G401 (cell line): ENCODE results near the gene LRBA. TPM values are rescaled to one million over a fixed set of nuclear protein-coding genes. Genes with fewer than 3 reads are reported as not detected.
"Not testable (repeated sequence)": the region's sequence is repeated elsewhere in the genome, so short reads cannot be mapped to it uniquely, and the experiment has no call there.

Experiments used
- DNase-seq: peaks from one replicate; pipeline ENCODE4 v3.0.0-alpha.2; 2015; ENCODE audit warnings: low spot score
- in situ Hi-C: cut with HindIII; loops from 2 replicates; pipeline ENCODE4 v1.10.0; 2016; ENCODE audit warnings: low sequenced_read_pairs, mixed read lengths
- total RNA-seq: library from RNA; depleted of rRNA; stranded (reverse); fragments of >200 nt; shearing (Covaris generic); gene quantifications from 2 replicates; pipeline ENCODE4 v1.2.3, GENCODE V29; 2014

The LRBA gene
- total RNA-seq, 1 experiment from 2014 or later: 71.7 TPM

DNA sequence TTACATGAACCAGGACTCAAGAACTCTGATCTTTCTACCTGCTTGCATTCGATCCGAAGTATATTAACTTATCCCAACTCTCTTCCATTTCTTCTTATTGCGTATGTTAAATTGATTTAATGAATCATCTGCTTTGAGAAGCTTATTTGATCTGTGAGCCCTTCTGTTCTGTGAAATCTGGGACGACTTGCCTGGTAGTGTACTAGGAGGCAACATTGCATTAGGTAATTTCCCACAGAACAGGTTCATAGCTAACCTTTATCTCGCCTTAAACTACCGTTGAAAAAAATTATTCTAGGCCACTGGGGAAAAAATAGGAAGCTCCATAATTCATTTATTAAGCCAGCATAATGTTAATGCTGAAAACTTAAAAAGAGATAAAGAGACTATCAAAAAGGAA, 500.4 kb downstream of the LRBA start:
- DNase-seq: no peak
- in situ Hi-C loops: no loop called here

GRCh38 chr4:150510176-150510865, 504.8 kb downstream of the LRBA start:
- no peak for DNase-seq
- in situ Hi-C loops: no loop called here

GRCh38 chr4:150507656-150508055, 507.4 kb downstream of the LRBA start:
- in situ Hi-C loops, DNase-seq: not testable (repeated sequence)

DNA sequence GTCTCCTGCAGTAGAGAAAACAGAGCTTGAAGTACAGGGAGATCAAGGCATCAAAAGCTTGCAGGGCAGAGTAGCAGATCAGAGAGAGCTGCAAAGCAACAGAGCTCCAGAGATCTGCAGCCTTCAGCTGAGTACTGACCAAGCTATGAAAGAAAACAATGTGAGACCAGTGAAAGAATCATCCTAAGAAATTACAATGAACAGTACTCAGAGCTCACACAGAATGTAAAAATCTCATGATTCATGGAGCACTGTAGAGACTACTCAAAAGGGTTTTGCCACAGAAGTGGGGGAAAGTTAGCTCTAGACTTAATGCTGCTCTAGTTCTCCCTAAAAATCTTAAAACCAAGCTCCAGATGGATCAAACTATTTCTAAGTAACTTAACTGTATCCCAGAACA, 513.1 kb downstream of the LRBA start:
- no peak for DNase-seq
- in situ Hi-C loops: no loop called here

DNA sequence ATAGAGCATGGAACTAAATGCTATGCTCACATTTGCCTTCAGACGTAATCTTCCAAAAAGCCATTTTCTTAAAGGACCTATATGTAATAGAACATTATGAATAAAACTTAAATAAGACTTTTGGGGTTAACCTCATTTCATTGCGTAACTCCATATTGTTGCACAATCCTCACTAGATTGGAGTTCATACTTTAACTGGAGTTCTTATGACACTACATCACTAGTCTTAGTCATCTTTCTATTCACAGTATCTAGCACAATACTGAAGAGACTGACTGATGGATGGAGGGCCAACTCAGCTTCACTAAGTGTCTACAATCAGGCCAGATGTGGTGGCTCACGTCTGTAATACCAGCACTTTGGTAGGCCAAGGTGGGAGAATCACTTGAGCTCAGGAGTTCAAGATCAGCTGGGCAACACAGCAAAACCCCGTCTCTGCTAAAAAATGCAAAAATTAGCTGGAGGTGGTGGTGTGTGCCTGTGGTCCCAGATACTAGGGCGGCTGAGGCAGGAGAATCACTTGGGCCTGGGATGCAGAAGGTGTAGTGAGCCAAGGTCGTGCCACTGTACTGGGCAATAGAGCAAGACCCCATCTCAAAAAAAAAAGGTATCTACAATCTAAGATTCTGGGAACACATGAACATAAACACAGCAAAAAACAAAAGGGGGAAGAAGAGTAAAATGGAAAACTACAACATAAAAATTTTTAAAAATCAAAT, 513.9 kb downstream of the LRBA start:
- in situ Hi-C loops: no loop called here
- no peak for DNase-seq

DNA sequence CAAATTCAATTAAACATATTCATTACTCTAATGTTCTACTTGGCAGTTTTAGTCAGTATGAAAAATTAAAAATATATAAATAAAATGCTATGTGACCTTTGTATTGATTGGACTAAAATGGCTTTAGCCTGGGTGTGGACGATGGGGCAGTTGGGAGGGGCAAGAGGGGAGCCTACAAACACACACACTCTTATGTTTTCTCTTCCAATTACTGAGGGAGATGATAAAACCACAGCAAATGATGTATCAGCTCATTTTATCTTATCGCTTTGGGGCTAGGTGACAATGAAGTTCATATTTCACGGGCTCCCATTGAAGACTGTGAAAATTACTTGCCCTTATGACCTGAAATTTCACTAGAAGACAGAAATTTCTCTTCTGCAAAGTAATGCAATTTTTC, 517.5 kb downstream of the LRBA start:
- no peak for DNase-seq
- in situ Hi-C loops: no loop called here

- in situ Hi-C loops: no loop called here
- DNase-seq: no peak
These were observed 519.5 kb downstream of the LRBA start for GRCh38 chr4:150495550-150495949.

DNA sequence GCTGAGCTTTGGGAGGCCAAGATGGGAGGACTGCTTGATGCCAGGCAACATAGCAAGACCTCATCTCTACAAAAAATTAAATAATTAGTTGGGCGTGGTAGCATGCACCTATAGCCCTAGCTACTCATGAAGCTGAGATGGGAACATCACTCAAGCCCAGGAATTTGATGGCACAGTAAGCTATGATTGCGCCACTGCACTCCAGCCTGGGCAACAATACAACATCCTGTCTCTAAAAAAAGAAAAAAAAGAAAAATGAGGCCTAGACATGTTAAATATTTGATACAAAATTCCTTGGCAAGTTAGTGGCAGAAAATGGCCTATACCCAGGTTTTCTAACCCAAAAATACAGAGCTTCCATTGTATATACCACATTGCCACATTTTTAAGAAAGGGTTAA, 521.2 kb downstream of the LRBA start:
- in situ Hi-C loops: no loop called here

GRCh38 chr4:150491132-150492049, 523.7 kb downstream of the LRBA start:
- in situ Hi-C loops: no loop called here

More for the DNA sequence above, 521.2 kb downstream of the LRBA start:
- no peak for DNase-seq

DNA sequence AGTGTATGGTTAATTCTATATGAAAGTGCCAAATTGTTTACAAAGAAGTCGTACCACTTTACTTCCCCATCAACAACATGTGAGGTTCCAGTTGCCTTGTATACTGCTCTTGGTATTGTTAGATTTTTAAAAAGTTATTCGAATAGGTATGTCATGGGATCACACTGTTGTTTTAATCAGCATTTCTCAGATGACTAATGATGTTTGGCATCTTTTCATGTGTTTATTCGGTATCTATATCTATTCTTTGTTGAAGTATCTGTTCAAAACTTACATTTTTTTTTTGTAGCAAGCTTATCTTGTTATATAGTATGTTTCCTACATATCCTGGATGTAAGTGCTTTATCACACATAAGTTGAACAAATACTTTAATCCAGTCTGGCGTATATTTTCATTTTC, 532.5 kb downstream of the LRBA start:
- DNase-seq: no peak
- in situ Hi-C loops: no loop called here

More at GRCh38 chr4:150491132-150492049, 523.7 kb downstream of the LRBA start:
- peak; percentile 3 for DNase-seq

DNA sequence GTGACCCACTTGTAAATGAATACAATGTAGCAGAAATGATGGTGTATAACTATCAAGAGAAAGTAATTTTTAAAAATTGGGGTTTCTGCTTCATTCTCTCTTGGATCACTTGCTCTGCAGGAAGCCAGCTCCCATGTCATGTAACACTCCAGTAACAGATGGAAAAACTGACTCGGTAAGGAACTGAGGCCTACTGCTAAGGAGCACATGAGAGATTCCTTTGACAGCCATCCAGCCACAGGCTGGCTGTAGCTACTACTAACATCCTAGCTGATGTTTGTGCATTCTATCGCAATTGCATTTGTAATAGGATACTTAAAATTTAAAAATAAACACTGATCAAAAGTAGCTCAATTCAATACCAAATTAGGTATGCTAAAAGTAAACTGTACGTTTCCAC, 535.4 kb downstream of the LRBA start:
- in situ Hi-C loops: no loop called here
- DNase-seq: no peak

- DNase-seq: no peak
- in situ Hi-C loops: no loop called here
These were observed 537.2 kb downstream of the LRBA start for GRCh38 chr4:150477869-150478268.

GRCh38 chr4:150476776-150477175, 538.3 kb downstream of the LRBA start:
- DNase-seq: no peak
- in situ Hi-C loops: no loop called here

DNA sequence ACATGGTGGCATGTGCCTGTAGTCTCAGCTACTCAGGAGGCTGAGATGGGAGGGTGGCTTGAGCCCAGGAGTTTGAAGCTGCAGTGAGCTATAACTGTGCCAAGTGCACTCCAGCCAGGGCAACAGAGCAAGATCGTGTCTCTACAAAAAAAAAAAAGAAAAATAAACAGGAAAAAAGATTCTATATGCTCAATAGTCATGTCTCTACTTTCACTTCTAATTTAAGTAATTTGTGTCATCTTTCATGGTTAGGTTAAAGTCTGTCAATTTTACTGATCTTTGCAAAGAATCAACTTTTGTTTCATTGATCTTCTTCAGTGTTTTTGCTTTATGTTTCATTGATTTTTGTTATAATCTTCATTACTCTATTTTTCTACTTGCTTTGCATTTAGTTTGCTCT, 539.3 kb downstream of the LRBA start:
- DNase-seq: no peak
- in situ Hi-C loops: no loop called here

GRCh38 chr4:150464523-150464922, 550.6 kb downstream of the LRBA start:
- in situ Hi-C loops: no loop called here
- no peak for DNase-seq

- in situ Hi-C loops: no loop called here
- DNase-seq: no peak
These were observed 552.3 kb downstream of the LRBA start for GRCh38 chr4:150462743-150463142.

GRCh38 chr4:150461957-150462356, 553.1 kb downstream of the LRBA start:
- in situ Hi-C loops: no loop called here
- DNase-seq: no peak

- no peak for DNase-seq
- in situ Hi-C loops: no loop called here
These were observed 557.3 kb downstream of the LRBA start for GRCh38 chr4:150457802-150458201.

GRCh38 chr4:150451883-150452282, 563.2 kb downstream of the LRBA start:
- no peak for DNase-seq
- in situ Hi-C loops: no loop called here

GRCh38 chr4:150447356-150447755, 567.7 kb downstream of the LRBA start:
- DNase-seq: no peak
- in situ Hi-C loops: no loop called here
